PC-3 (cell line): ENCODE data around the gene STK11IP.

Experiments
- CTCF ChIP-seq: fragments of 300-600 bp; sonication (generic); conservative IDR thresholded peaks from 2 replicates; pipeline ENCODE4 v1.5.1; 2017; ENCODE audit warnings: antibody characterized with exemption, low read depth, mild to moderate bottlenecking, low read length
- EZH2 ChIP-seq: fragments of 300-600 bp; sonication (generic); IDR thresholded peaks from one replicate; pipeline ENCODE4 v1.6.1; 2017; ENCODE audit warnings: antibody characterized with exemption, mild to moderate bottlenecking, low read length; ENCODE audit not compliant: unreplicated experiment
- EZH2phosphoT487 ChIP-seq: fragments of 300-600 bp; sonication (generic); IDR thresholded peaks from 2 replicates; pipeline ENCODE4 v1.6.1; 2018; ENCODE audit warnings: mild to moderate bottlenecking, antibody characterized with exemption, low read length, borderline replicate concordance

- TF ChIP-seq CTCF (no peak), EZH2 (no peak), EZH2phosphoT487 (no peak)
Observed at GRCh38 chr2:219624565-219624964, 26.9 kb downstream of the STK11IP start.
